H1 (cell line): ENCODE results near the gene MOCS1. TPM values are rescaled to one million over a fixed set of nuclear protein-coding genes. Genes with fewer than 3 reads are reported as not detected.

Source experiments
- BRCA1 ChIP-seq: IDR thresholded peaks from 2 replicates; pipeline ENCODE4 v1.6.1; 2012; ENCODE audit warnings: low read depth, low read length, improper control_type of control experiment
- CHD7 ChIP-seq: fragments of 300-600 bp; sonication (generic); IDR thresholded peaks from 2 replicates; pipeline ENCODE4 v1.7.1; 2012; ENCODE audit warnings: low read length, moderate library complexity, mild to moderate bottlenecking, inconsistent platforms; ENCODE audit not compliant: insufficient replicate concordance
- CREB1 ChIP-seq: IDR thresholded peaks from 2 replicates; pipeline ENCODE4 v1.6.1; 2012; ENCODE audit warnings: inconsistent platforms
- EP300 ChIP-seq, 2 experiments: IDR thresholded peaks; 1 replicate in 1 of 2; 2 replicates in 1 of 2; pipeline ENCODE4 v1.6.1; 2011 to 2012; ENCODE audit warnings: low read depth in 2 of 2, low read length in 2 of 2, mild to moderate bottlenecking in 2 of 2, borderline replicate concordance in 1 of 2, inconsistent platforms in 1 of 2, moderate library complexity in 1 of 2
- EZH2 ChIP-seq: fragments of 200-600 bp; sonication (generic); IDR thresholded peaks from 2 replicates; pipeline ENCODE4 v1.7.1; 2012; ENCODE audit warnings: low read depth, mild to moderate bottlenecking, moderate library complexity, low read length, inconsistent platforms; ENCODE audit not compliant: severe bottlenecking
- FOSL1 ChIP-seq: IDR thresholded peaks from 2 replicates; pipeline ENCODE4 v1.6.1; 2011; ENCODE audit warnings: mild to moderate bottlenecking, low read depth, low read length, moderate library complexity; ENCODE audit not compliant: insufficient read depth
- HDAC6 ChIP-seq: IDR thresholded peaks from one replicate; pipeline ENCODE4 v1.7.1; 2012; ENCODE audit warnings: low read depth, mild to moderate bottlenecking, inconsistent platforms, low read length, moderate library complexity
- KDM5A ChIP-seq: fragments of 200-600 bp; IDR thresholded peaks from 2 replicates; pipeline ENCODE4 v1.7.1; 2012; ENCODE audit warnings: mild to moderate bottlenecking, low read length, inconsistent platforms, mixed read lengths
- SIN3A ChIP-seq, 2 experiments: IDR thresholded peaks in 1 of 2; conservative IDR thresholded peaks in 1 of 2; 2 replicates each; pipeline ENCODE4 v1.6.1; 2011 to 2012; ENCODE audit warnings: low read length in 2 of 2, improper control_type of control experiment in 1 of 2, low read depth in 1 of 2, mild to moderate bottlenecking in 1 of 2
- TBP ChIP-seq: IDR thresholded peaks from 2 replicates; pipeline ENCODE4 v1.6.1; 2011; ENCODE audit warnings: low read depth, low read length, improper control_type of control experiment
- polyA plus RNA-seq, 7 experiments: library from polyadenylated mRNA; depleted of rRNA in 3 of 7; stranded (reverse) in 5 of 7; unstranded in 2 of 7; fragments of >200 nt in 5 of 7; fragments of 200-250 nt in 2 of 7; gene quantifications; 1 replicate in 5 of 7; 2 replicates in 1 of 7; 4 replicates in 1 of 7; pipeline versions ENCODE4 v1.2.1 to v1.2.3, GENCODE V29; 2011 to 2013; ENCODE audit warnings: missing spikeins in 2 of 7, mixed read lengths in 2 of 7
- total RNA-seq: library from RNA; stranded (reverse); fragmentation: NEBNext Ultra II Directional; extraction: Animal tissue kit (Norgen Biotek cat#: 25700); gene quantifications from 2 replicates; pipeline ENCODE4 v1.2.1, GENCODE V29; 2021

Gene MOCS1
- total and polyA plus RNA-seq, 2 of the 8 experiments (the other 6 are each of a cell fraction or from before 2014, with no cell fraction given), result 13.4 to 19.7 TPM

GRCh38 chr6:39979461-39980328 lies 45.4 kb upstream of the MOCS1 start (continued):
- no peak for TF ChIP-seq CHD7
- TF ChIP-seq BRCA1, result no peak
- no peak for TF ChIP-seq SIN3A (conservative IDR thresholded peaks at IDR 0.05 in 1 of 2, IDR thresholded peaks at IDR 0.05 in 1 of 2; ENCODE audit: low read depth in 1 of 2, low read length in 2 of 2)
- no peak for TF ChIP-seq FOSL1
- TF ChIP-seq CREB1, result no peak
- no peak for TF ChIP-seq EZH2
- no peak for TF ChIP-seq HDAC6
- no peak for TF ChIP-seq TBP
- TF ChIP-seq KDM5A, result no peak
- TF ChIP-seq EP300 (IDR thresholded peaks at IDR 0.05; ENCODE audit: borderline replicate concordance in 1 of 2, low read depth in 2 of 2, low read length in 2 of 2), result no peak
